HG03108 (cell line): Measurements from ENCODE around the gene COL25A1.

ENCODE experiments used
- ATAC-seq: cut with Tn5 transposase; IDR thresholded peaks from one replicate; pipeline ENCODE4 v1.9.1; 2021; ENCODE audit warnings: moderate library complexity; ENCODE audit not compliant: unreplicated experiment

Gene COL25A1

DNA sequence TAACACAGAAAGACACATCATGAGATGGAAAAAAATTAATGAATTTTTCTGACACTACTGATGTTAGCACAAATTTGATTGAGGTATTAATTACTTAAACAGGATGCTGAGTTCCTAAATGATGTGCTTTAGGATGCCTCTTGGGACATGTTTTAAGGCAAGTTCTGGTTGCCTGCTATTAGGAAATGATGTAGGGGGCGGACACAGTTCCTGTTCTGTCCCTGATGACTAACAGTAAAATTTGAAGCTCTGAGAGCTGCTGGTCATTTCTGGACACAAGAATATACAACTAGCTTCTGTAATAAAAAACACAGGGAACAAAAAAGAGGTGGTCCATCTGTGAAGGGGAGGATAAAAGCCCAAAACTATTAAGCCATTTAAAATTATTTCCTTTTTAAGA lies 376.4 kb downstream of the COL25A1 start:
- ATAC-seq, result no peak

DNA sequence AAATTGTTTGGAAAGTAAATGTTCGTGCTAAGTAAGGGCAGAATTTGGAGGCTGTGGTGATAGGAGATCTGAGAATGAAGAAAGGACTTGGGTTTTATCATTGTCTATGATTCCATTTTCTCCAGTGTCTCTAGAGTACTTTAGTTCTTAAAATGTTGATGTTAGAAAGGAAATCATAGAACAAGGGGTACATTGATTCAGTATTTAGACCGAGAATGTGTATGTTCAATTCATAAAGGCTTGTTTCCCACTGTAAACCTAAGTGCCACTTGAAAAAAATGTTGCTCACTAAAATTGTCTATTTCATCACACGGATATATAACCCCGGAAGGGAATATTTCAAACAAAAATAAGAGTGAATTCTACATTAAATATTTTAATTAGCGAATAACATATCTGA lies 380.3 kb downstream of the COL25A1 start:
- ATAC-seq, result no peak

GRCh38 chr4:108920395-108921087 lies 381.9 kb downstream of the COL25A1 start:
- ATAC-seq, result no peak

- ATAC-seq, result no peak
Measured at GRCh38 chr4:108919226-108919893, 383.1 kb downstream of the COL25A1 start.

DNA sequence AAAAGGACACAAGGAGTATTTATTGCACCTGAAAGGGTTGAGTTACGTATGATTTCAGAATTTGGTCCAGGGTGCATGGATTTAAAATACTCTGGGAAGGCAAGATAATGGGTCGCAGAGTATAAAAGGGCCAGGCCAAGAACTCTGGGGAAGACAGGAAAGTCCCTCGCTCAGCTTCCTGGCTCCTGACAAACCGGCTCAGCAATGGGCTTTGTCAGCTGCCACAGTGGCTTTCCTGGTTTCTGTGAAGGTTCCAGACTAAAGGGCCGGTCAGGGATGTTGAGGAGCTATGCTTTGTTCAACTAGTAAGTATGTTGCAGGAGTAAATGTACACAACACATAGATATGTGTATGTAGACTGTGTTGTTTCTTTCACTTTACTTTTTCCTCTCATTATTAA lies 385.2 kb downstream of the COL25A1 start:
- no peak for ATAC-seq

DNA sequence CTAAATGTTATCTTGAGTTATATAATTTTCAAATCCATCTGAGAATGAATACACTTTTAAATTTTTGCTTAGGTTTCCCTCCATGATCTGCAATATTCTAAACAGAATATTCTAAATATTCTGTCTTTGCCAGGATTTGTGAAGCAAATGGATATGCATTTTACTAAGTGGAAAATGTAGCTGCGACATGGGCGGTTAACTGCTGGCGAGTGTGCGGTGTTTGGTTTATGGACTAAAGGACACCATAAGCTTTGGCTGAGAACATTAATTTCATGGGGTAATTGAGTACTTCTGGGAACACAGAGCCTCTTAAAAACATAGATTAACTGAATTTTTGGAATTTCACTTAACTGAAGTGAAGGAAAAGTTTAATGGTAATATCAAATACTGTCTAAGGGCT lies 385.8 kb downstream of the COL25A1 start:
- ATAC-seq, result no peak

DNA sequence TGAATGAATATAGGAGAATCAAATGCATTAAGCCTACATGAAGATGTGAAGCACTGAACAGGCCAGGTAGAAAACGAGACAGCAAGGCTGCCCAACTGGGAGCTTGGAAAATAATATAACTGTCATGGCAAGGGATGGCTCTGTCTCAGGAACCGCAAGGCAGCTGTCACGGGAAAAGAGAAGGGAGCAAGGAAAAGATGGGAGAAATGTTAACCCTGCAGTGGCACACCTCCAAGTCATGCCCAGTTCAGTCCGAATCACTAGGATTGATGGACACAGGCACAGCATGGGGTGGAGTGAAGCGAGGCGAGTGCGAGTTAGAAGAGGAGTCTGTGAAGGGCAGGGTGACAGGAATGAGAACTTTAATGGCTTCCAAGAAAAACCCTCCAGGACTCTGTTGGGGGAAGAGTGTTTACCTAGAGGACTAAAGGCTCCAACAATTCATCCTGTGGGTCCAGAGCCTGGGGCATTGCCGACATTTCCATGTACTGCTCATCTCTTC lies 395.5 kb downstream of the COL25A1 start:
- ATAC-seq, result no peak

DNA sequence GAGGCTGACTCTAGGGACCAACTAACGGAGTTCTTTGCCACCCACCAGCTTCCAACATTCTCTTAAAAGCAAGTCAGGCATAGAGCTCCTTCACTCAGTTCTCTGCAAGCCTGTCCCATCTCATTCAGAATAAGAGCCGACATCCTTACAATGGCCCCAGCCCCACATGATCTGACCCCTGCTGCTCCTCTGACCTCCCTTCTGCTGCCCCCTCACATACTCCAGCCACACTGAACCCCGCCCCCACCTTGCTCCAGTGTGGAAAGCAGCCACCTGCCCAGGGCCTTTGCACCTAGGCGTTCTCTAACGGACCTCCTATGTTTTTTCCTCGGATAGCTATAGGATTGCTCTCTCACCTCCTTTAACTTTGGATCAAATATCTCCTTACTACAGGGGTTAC lies 396.5 kb downstream of the COL25A1 start:
- ATAC-seq, result no peak

GRCh38 chr4:108903464-108904221 lies 398.8 kb downstream of the COL25A1 start:
- no peak for ATAC-seq

- ATAC-seq, result no peak
Measured at GRCh38 chr4:108902769-108903168, 399.7 kb downstream of the COL25A1 start.

DNA sequence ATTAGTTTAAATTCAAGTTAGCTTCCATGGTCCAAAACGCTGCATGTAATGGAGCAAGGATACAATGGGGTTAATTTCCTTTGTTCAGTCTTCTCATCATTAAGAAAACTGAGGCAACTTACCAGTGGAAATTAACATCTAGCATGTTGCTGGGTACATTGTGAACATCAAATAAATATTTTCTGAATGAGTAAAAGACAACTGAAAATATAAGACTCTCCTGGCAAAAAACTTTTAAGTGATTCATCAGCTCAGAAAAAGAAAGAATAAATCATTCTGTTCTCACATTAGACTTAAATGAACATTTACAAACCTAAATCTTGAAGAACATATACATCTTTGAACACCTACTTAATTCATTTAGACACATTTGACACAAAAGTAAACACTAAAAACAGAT lies 401.2 kb downstream of the COL25A1 start:
- ATAC-seq, result no peak

DNA sequence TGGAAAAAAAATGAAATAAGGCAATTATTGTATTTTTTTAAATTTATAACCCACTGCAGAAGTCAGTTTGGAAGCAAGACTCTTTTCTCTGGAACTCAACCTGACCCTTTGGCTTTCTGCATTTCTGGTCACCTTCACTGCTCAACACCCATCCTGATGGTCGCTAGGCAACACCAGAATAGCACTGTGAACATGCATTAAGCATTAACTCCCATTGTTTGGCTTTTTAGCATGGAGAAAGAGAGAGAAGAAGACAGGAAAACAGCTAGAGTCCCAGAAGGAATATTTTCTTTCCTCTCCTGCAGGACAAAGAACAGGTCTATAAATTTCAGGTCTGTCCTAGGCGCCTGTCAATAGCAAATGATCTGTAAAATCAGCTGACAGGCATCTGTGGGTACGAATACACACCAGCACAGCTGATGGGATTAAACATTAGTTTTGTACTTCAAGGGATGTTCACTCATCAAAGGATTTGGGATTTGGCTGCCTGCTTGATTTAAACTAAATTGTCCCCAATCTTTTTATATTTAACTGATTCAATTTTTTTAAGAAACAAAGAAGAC lies 402.4 kb downstream of the COL25A1 start:
- no peak for ATAC-seq

DNA sequence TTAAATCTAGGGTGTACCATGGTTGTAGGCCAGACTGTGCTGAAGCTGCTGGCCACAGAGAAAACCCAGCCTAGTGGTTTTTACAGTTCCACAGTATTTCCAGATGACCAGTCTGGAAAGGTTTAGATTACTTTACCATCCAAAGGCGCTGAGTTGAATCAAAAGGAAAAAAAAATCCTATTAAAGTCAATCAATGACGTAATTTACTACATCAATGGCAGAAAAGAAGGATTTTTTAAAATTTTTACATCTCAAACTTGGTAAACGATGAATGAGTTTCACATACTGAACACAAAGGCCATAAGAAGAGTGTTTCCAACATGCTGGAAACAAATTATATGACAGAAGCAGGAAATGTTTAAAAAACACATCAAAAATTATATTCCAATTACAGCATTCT lies 409.0 kb downstream of the COL25A1 start:
- ATAC-seq, result no peak

DNA sequence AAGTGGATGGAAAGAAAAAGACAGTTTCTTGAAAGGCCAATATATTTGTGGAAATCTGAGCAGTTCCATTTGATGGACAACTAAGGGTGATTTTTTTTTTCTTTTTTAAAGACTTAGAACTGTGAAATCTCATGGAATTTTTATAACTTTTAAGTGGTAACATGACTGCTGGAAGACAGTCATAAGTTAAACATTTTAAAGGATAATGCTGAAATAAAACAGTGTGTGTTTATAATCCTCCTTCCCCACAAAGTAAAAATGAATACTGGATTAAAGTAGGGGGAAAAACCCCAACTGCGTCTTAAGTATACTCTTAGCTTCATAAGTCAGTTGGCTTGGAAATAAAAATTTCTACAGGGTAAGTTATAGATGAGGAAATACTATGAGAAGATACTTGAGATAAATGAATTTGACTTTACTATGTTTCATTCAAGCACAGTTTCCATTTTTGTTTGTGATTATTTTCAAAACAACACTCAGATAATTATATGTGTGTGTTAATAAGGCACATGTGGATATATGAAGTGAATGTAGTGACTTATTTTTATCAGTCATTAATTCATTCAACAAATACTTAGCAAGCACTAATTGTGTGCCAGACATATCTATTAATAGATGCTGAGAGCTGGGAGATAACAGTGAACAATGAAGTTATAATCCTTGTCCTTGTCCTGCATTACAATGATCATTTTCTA lies 410.4 kb downstream of the COL25A1 start:
- ATAC-seq, result no peak

DNA sequence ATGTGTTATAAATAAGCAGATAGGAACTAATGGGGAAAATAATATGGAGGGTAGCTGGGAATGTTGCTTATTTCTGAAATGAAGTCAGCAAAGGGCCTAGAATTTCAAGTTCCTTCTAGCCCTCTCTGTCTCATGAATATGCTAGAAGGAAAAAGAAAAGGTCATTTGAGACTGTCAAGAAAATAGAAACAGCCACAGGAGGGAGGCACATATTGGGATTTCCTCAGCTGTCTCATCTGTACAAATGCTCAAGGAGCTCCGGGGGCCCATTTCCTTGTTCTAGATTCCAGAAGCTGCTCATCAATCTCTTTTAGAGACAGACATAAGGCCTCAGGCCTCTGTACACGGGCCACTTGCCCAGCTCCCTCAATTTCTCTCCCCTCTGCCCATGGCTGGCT lies 412.0 kb downstream of the COL25A1 start:
- ATAC-seq, result no peak

DNA sequence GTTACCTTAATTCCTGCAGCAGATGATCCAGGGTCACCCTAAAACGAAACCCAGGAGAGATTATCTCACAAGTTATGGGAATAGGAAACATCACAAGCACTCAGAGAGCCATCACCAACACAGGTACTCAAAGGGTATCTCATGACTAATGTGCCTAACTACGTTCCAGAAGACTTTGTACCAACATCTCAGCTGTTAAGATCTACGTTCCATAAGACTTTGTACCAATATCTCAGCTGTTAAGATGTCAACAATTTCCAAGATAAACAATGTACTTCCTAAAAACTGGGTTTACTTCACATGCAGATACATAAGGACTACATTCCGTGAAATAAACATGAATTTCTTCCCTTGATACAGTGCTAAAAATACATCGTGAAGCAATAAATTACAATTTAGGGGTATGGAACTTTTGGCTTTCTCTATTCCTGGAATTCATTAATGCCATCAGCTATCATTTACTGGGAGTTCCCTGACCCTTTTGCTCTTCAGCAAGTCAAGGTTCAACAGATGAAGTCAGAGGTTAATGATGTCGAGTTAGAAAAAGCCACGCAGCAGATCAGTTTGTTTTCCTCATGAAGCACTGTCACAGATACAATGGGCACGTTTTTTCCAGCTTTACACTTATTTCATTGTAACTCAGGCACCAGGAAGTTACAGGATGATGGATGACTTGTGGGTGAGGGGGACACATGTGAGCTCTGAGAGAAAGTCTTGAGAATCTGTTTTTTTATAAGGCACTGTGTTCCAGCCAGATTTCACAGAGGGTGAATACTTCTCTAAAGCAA lies 412.6 kb downstream of the COL25A1 start:
- no peak for ATAC-seq

DNA sequence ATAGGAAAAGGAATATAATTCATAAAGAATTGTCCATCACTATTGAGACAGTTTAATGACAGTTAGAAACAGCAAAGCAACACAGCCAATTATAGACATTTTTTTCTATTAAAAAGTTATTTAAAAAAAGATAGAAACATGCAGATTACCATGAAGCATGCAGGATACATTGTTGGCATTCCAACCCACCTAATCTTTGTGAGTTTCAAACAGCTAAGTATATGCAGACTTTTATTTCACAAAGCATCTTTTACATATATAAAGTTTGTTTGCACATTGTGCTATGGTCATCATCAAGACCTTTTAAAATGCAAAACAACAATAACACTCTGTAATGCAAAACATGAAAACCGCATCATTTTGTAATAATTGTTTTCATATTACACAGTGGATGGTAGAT lies 413.7 kb downstream of the COL25A1 start:
- ATAC-seq, result no peak

- ATAC-seq, result no peak
Measured at GRCh38 chr4:108887034-108887433, 415.4 kb downstream of the COL25A1 start.

GRCh38 chr4:108885211-108885610 lies 417.2 kb downstream of the COL25A1 start:
- ATAC-seq, result no peak

- ATAC-seq, result no peak
Measured at GRCh38 chr4:108884596-108884995, 417.9 kb downstream of the COL25A1 start.
